GM12865 (cell line): Measurements from ENCODE around the gene AATF.

ENCODE experiments used
- DNase-seq: peaks from one replicate; pipeline ENCODE4 v3.0.0; 2010; ENCODE audit warnings: low read depth
- H3K4me3 ChIP-seq: 2 replicates; pipeline ENCODE4 v1.5.1; 2011; ENCODE audit warnings: mild to moderate bottlenecking, low read depth, low read length, control low read depth
- CTCF ChIP-seq: IDR thresholded peaks from 2 replicates; pipeline ENCODE4 v1.5.1; 2011; ENCODE audit warnings: low read length, control low read depth, low read depth, inconsistent platforms; ENCODE audit not compliant: insufficient read depth; ENCODE audit errors: missing control alignments

Gene AATF

DNA sequence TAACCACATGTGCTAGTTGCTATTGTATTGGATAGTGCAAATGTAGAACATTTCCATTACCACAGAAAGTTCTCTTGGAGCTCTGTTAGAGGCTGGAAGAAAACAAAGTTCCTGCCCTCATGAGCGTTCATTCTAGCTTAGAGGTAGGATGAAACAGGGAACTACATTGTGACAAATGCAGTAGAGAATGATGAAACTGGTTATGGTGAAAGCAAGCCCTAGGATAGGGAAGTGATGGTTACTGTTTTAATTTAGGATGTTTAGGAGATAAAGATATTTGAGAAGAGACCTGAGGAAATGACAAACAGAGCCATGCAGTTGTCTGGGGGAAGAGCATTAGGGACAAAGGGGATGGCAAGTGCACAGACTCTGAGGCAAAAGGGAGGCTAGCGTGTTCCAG is 50.7 kb downstream of the AATF start:
- no peak for DNase-seq
- no peak overlapping the region for H3K4me3 ChIP-seq
- no peak for TF ChIP-seq CTCF

DNA sequence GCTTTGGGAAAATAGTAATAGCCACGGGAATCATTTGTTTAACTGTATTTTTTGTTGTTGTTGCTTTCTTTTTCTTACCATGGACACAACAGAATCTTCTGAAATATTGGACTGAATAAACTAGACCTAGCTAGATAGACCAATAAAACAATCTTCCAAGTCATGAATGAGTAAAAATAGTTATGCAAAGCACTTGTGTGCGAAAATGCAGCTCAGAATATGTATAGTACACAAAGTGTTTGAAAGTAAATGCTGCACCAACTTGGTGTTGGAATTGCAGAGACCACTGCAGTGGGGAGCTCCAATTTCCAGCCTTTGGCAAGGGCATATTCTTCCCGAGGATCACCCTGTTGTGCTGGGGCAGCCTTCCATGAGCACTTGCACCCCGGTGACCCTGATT is 68.0 kb downstream of the AATF start:
- H3K4me3 ChIP-seq: no peak overlapping the region
- no peak for DNase-seq
- no peak for TF ChIP-seq CTCF

GRCh38 chr17:37017404-37017803 is 68.7 kb downstream of the AATF start:
- DNase-seq: no peak
- TF ChIP-seq CTCF: no peak
- no peak overlapping the region for H3K4me3 ChIP-seq

GRCh38 chr17:37019117-37019740 is 70.5 kb downstream of the AATF start:
- no peak for DNase-seq
- no peak overlapping the region for H3K4me3 ChIP-seq
- TF ChIP-seq CTCF: no peak

DNA sequence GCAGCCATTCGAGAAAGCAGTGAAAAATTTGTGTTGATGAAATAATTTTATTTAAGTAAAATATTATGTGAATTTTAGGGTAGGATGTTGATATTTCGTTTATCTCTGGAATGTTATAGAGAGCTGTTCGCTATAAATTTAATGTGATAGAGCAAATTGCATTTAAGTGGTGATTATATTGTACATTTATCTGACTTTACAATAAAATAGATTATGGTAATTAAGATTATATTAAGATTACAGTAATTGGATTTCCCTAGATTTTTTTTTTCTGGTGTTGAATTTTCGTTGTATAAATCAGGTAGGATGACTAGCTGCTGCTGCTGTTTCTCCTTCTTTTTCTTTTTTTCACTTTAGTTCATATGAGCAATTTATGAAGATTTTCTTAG is 71.0 kb downstream of the AATF start:
- no peak for TF ChIP-seq CTCF
- no peak for DNase-seq
- H3K4me3 ChIP-seq: no peak overlapping the region

DNA sequence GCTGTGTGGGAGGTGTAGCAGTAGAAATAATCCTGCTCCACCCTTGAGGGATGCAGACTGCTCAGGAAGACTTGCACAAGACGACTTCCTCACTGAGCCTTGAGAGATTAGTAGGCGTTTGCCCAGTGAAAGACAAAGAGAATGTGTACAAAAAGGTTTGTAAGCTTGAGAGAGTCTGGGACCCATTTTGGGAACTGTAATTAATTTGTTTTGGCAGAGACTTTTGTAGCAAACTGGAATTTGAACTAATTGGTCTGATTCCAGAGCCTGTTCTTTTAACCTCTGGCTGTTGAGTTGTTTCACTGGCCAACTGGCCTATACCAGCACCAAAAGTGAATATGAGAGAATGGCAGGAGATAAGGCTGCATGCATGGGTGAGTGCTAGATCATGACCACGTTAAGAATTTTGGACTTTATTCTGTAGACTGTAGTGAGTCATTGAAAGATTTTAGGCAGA is 75.5 kb downstream of the AATF start:
- no peak overlapping the region for H3K4me3 ChIP-seq
- no peak for DNase-seq
- TF ChIP-seq CTCF: no peak

DNA sequence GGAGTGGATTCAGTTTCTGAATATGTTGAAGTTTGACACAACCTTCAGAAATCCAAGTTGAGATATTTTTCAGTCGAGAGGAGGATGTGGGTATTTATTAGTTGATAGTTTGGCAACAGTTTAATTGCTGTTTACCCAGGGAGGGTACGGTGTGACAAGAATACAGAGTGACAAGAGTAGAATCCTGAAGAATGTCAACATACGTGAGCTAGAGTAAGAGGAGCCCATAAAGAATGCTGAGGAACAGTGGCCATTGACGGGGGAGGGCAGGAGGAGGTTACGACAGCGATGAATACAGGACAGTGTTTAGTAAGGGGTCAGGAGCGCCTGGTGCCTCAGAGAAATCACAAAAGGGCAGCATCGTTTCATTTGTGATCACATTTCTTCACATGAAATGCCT is 76.5 kb downstream of the AATF start:
- no peak for TF ChIP-seq CTCF
- H3K4me3 ChIP-seq: no peak overlapping the region
- DNase-seq: no peak
